Stimulated activated CD8-positive, alpha-beta memory T cell treated with anti-CD3 and anti-CD28 coated beads, Interleukin-12 subunit alpha, Interleukin-12 subunit beta, amount 100 ng/mL, for 1 hour (primary cell): ENCODE measurements around the gene PPP1R10.
A peak's percentile ranks its signal among the peaks of the same experiment; 100 is the strongest.

Experiments used
- DNase-seq: peaks from one replicate; pipeline ENCODE4 v3.0.0-alpha.2; 2020; ENCODE audit warnings: low read depth

PPP1R10 gene

GRCh38 chr6:30598912-30599624, 18.0 kb downstream of the PPP1R10 start:
- no peak for DNase-seq

- DNase-seq = peak; percentile 74
These were observed 19.5 kb downstream of the PPP1R10 start for GRCh38 chr6:30597315-30598144.

GRCh38 chr6:30592287-30592686, 24.8 kb downstream of the PPP1R10 start:
- no peak for DNase-seq

GRCh38 chr6:30591008-30591407, 26.0 kb downstream of the PPP1R10 start:
- DNase-seq = no peak

GRCh38 chr6:30590509-30590908, 26.5 kb downstream of the PPP1R10 start:
- no peak for DNase-seq

GRCh38 chr6:30589754-30590358, 27.2 kb downstream of the PPP1R10 start:
- DNase-seq = no peak

- DNase-seq = no peak
These were observed 33.1 kb downstream of the PPP1R10 start for GRCh38 chr6:30583921-30584320.

GRCh38 chr6:30578051-30578450, 39.0 kb downstream of the PPP1R10 start:
- DNase-seq = no peak

- DNase-seq = no peak
These were observed 43.9 kb downstream of the PPP1R10 start for GRCh38 chr6:30573113-30573512.

- DNase-seq = no peak
These were observed 44.9 kb downstream of the PPP1R10 start for GRCh38 chr6:30572148-30572547.

- DNase-seq = no peak
These were observed 45.3 kb downstream of the PPP1R10 start for GRCh38 chr6:30571762-30572082.

GRCh38 chr6:30571075-30571761, 45.8 kb downstream of the PPP1R10 start, which contains the start of gene ABCF1:
Gene ABCF1, plus strand, starts transcription at chr6:30571442. Its CDS starts 46 bp downstream, at chr6:30571488.
- peak; percentile 99 for DNase-seq

GRCh38 chr6:30570740-30571074, 46.3 kb downstream of the PPP1R10 start:
- no peak for DNase-seq

GRCh38 chr6:30570263-30570662, 46.8 kb downstream of the PPP1R10 start:
- no peak for DNase-seq

GRCh38 chr6:30568245-30568644, 48.8 kb downstream of the PPP1R10 start:
- DNase-seq = no peak

- no peak for DNase-seq
These were observed 51.3 kb downstream of the PPP1R10 start for GRCh38 chr6:30565772-30566171.

- DNase-seq = no peak
These were observed 52.9 kb downstream of the PPP1R10 start for GRCh38 chr6:30564114-30564513.

GRCh38 chr6:30562470-30563425, 54.3 kb downstream of the PPP1R10 start:
- no peak for DNase-seq

GRCh38 chr6:30560930-30561329, 56.1 kb downstream of the PPP1R10 start:
- DNase-seq = no peak

GRCh38 chr6:30557683-30557981, 59.4 kb downstream of the PPP1R10 start:
- DNase-seq = peak; percentile 33

- DNase-seq = peak; percentile 76
These were observed 59.9 kb downstream of the PPP1R10 start, which contains the start of gene PRR3 for GRCh38 chr6:30556906-30557682. Gene PRR3, plus strand, starts transcription at chr6:30557295. Its CDS starts 50 bp downstream, at chr6:30557345.
